Measurements from ENCODE around the gene RETREG3.
"Not testable (repeated sequence)": the region's sequence is repeated elsewhere in the genome, so short reads cannot be mapped to it uniquely, and the experiment has no call there.

The RETREG3 gene

DNA sequence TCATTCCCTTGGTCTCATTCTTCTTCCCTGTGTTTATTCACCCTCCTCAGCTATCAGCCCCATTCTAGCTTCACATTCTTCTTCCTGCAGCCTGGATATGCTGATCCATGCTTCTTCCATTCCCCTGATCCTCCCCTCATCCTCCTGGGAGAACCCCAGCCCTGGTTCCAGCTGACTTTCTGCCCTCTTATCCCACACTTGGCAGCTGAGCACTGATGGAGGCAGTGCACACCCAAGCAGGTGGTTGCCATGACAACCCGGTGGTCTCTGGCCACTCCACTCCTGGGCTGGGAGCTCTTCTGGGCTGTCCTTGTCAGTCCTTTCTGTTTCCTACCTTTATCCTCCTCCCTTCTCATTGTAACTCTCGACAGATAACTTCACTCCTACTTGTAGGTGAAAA is 33.2 kb upstream of the RETREG3 start:
- no peak for DNase-seq (ENCODE audit: low spot score)
- no peak for TF ChIP-seq CTCF (IDR thresholded peaks at IDR 0.05)
- no peak overlapping the region for H3K4me3 ChIP-seq
- H3K27ac ChIP-seq: no peak overlapping the region

GRCh38 chr17:42640121-42640520 is 30.9 kb upstream of the RETREG3 start:
- no peak for DNase-seq (ENCODE audit: low spot score)
- no peak for TF ChIP-seq CTCF (IDR thresholded peaks at IDR 0.05)
- Histone ChIP-seq H3K27ac (no peak overlapping the region), H3K4me3 (no peak overlapping the region)

- no peak for TF ChIP-seq CTCF (IDR thresholded peaks at IDR 0.05)
- no peak for DNase-seq (ENCODE audit: low spot score)
- Histone ChIP-seq H3K4me3 (no peak overlapping the region), H3K27ac (no peak overlapping the region)
Measured at GRCh38 chr17:42639525-42640113, 30.4 kb upstream of the RETREG3 start.

GRCh38 chr17:42632949-42633444 is 23.8 kb upstream of the RETREG3 start:
- H3K4me3 ChIP-seq: no peak overlapping the region
- DNase-seq (ENCODE audit: low spot score): no peak
- TF ChIP-seq CTCF (IDR thresholded peaks at IDR 0.05): no peak
- H3K27ac ChIP-seq: no peak overlapping the region

DNA sequence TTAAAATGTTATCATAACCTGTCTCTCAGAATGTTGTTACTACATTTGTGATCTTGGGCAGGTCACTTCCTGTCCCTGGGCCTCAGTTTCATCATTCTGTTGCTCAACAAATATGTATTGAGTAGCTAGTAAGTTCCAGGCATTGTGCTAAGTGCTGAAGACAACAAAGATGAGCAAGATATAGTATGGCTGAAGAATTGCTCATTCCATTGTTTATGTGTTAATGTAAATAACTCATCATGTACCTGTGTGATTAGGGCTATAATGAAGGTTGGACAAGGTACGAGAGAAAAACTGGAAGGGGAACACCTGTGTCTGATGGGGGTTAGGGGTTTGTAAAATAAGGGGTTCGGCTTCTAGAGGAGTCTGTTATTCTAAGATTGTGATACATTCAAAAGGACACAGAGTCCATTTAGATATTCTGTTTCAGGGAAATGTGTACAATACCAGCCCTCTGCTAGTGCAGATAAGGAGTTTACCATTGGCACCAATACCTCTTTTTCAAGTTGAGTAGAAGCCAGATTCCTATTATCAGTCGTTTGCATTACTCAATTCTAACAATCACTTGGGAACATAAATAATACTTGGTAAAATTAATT is 20.3 kb upstream of the RETREG3 start:
- Histone ChIP-seq H3K4me3 (no peak overlapping the region), H3K27ac (no peak overlapping the region)
- DNase-seq (ENCODE audit: low spot score): no peak
- no peak for TF ChIP-seq CTCF (IDR thresholded peaks at IDR 0.05)

DNA sequence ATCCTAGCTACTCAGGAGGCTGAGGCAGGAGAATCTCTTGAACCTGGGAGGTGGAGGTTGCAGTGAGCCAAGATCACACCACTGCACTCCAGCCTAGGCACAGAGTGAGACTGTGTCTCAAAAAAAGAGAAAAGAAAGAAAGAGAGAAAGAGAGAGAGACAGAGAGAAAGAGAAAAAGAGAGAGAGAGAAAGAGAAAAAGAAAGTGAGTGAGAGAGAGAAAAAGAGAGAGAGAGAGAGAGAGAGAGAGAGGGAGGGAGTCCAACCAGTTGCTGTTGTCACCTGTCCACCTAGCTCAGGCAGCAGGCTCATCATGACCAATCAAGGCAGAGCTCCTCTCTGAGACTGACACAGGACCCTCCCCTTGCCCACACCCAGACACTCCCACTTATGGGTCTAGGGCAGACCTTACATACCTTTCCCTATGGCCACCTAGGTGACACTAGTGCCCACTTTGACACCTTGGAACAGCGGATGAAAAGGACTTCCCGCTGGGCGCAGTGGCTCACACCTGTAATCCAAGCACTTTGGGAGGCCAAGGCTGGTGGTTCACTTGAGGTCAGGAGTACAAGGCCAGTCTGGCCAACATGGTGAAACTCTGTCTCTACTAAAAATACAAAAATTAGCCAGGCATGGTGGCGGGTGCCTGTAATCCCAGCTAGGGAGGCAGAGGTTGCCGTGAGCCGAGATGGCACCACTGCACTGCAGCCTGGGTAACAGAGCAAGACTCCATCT is 18.0 kb upstream of the RETREG3 start:
- H3K27ac ChIP-seq; DNase-seq (ENCODE audit: low spot score): not testable (repeated sequence)

GRCh38 chr17:42623732-42624596 is 14.8 kb upstream of the RETREG3 start:
- TF ChIP-seq CTCF (IDR thresholded peaks at IDR 0.05): no peak
- no peak overlapping the region for H3K4me3 ChIP-seq
- DNase-seq (ENCODE audit: low spot score): no peak
- no peak overlapping the region for H3K27ac ChIP-seq

More for the DNA sequence above, 18.0 kb upstream of the RETREG3 start:
- not testable (repeated sequence) for H3K4me3 ChIP-seq
